Natural killer cell (primary cell): Measurements from ENCODE around the gene ARL3. TPM values are rescaled to one million over a fixed set of nuclear protein-coding genes. Genes with fewer than 3 reads are reported as not detected.

Experiments
- ATAC-seq, 3 donors: fragments of 150-1000 bp in 2 of 3; fragments of 200-7000 bp in 1 of 3; cut with Tn5 transposase; 1 replicate in 1 of 3; 2 replicates in 2 of 3; pipeline ENCODE4 v1.10.0; 2021; ENCODE audit warnings: mild to moderate bottlenecking in 2 of 3, moderate library complexity in 2 of 3
- DNase-seq, 2 donors: peaks; one replicate each; pipeline versions ENCODE4 v3.0.0 to v3.0.0-alpha.2; 2013 to 2021; ENCODE audit warnings: mixed read lengths in 1 of 2
- H3K27ac ChIP-seq: one replicate; pipeline ENCODE4 v1.5.1; 2013; ENCODE audit warnings: mild to moderate bottlenecking, low read length
- H3K27me3 ChIP-seq: one replicate; pipeline ENCODE4 v1.6.1; 2013; ENCODE audit warnings: low read length; ENCODE audit not compliant: control insufficient read depth, insufficient read depth
- H3K36me3 ChIP-seq: one replicate; pipeline ENCODE4 v1.6.1; 2013; ENCODE audit warnings: low read length; ENCODE audit not compliant: control insufficient read depth, insufficient read depth
- H3K4me1 ChIP-seq: one replicate; pipeline ENCODE4 v1.6.1; 2013; ENCODE audit warnings: low read length; ENCODE audit not compliant: control insufficient read depth, insufficient read depth
- H3K4me3 ChIP-seq: one replicate; pipeline ENCODE4 v1.5.1; 2013; ENCODE audit warnings: low read length
- H3K9me3 ChIP-seq: one replicate; pipeline ENCODE4 v1.6.1; 2013; ENCODE audit warnings: low read length; ENCODE audit not compliant: control insufficient read depth, insufficient read depth
- H3K27ac Mint-ChIP-seq, 2 donors: one replicate each; pipeline ENCODE4 v1.8.0; 2022; ENCODE audit warnings: mild to moderate bottlenecking in 2 of 2, mixed read lengths in 2 of 2, moderate library complexity in 1 of 2
- H3K27me3 Mint-ChIP-seq, 2 donors: one replicate each; pipeline ENCODE4 v1.8.0; 2022; ENCODE audit warnings: low read depth in 2 of 2, mixed read lengths in 2 of 2
- H3K36me3 Mint-ChIP-seq: one replicate; pipeline ENCODE4 v1.8.0; 2022; ENCODE audit warnings: mixed read lengths
- H3K4me1 Mint-ChIP-seq, 2 donors: one replicate each; pipeline ENCODE4 v1.8.0; 2022; ENCODE audit warnings: mixed read lengths in 2 of 2
- H3K4me3 Mint-ChIP-seq: one replicate; pipeline ENCODE4 v1.8.0; 2022; ENCODE audit warnings: mild to moderate bottlenecking, moderate library complexity, mixed read lengths
- H3K9me3 Mint-ChIP-seq, 2 donors: one replicate each; pipeline ENCODE4 v1.8.0; 2022; ENCODE audit warnings: mixed read lengths in 2 of 2
- CTCF ChIP-seq: fragments of 200-600 bp; IDR thresholded peaks from one replicate; pipeline ENCODE4 v1.8.0; 2022; ENCODE audit warnings: antibody characterized with exemption
- WGBS: methylation state at CpG from one replicate; pipeline ENCODE4 v1.1.7; 2013; ENCODE audit warnings: missing lambda C conversion rate; ENCODE audit not compliant: insufficient coverage; 5-methylcytosine and 5-hydroxymethylcytosine counted together
- intact Hi-C: fragments of 100-400 bp; cut with micrococcal nuclease; formaldehyde crosslinking; loops from one replicate; pipeline ENCODE4 v1.14.2; 2022
- total RNA-seq, 4 donors: library from RNA; stranded (reverse); fragments of 120-200 nt in 1 of 4; gene quantifications; one replicate each; pipeline versions ENCODE4 v1.2.3 to v1.2.4, GENCODE V29; 2013 to 2022

Gene ARL3
- total RNA-seq, 3 donors from 2014 or later (not counting 1 experiment from before 2014, with no cell fraction given) = 1.4 to 1.7 (median 1.5) TPM

GRCh38 chr10:102757323-102757722 is 43.1 kb upstream of the ARL3 start:
- no peaks in the 10 kb centered on the region for H3K27me3 ChIP-seq
- Mint-ChIP-seq H3K9me3 (peaks cover 0 to 3% of the 10 kb centered on the region in 2 donors), H3K36me3 (no peaks in the 10 kb centered on the region), H3K27me3 (no peaks in the 10 kb centered on the region), H3K4me1 (peaks cover 48 to 50% of the 10 kb centered on the region in 2 donors), H3K4me3 (no peak overlapping the region), H3K27ac (peak overlapping the region; percentile 43 to 74)
- WGBS = 74% methylated on average over 6 of the region's 6 CpGs
- intact Hi-C loops = no loop called here
- H3K4me3 ChIP-seq = no peak overlapping the region
- DNase-seq = no peak
- H3K9me3 ChIP-seq = no peaks in the 10 kb centered on the region
- TF ChIP-seq CTCF = no peak
- no peak overlapping the region for H3K27ac ChIP-seq
- no peak for ATAC-seq
- peaks cover 16% of the 10 kb centered on the region for H3K4me1 ChIP-seq
- H3K36me3 ChIP-seq = no peaks in the 10 kb centered on the region

GRCh38 chr10:102753718-102754117 is 39.5 kb upstream of the ARL3 start:
- no peak overlapping the region for H3K4me3 Mint-ChIP-seq

GRCh38 chr10:102752934-102753664 is 38.9 kb upstream of the ARL3 start:
- Histone ChIP-seq H3K36me3 (no peaks in the 10 kb centered on the region), H3K27ac (peak overlapping the region; percentile 8), H3K9me3 (no peaks in the 10 kb centered on the region), H3K4me3 (no peak overlapping the region), H3K4me1 (peaks cover 15% of the 10 kb centered on the region), H3K27me3 (no peaks in the 10 kb centered on the region)
- TF ChIP-seq CTCF = peak; percentile 30
- Mint-ChIP-seq H3K4me3 (no peak overlapping the region), H3K27ac (peak overlapping the region; percentile 74 to 79), H3K4me1 (peaks cover 43 to 57% of the 10 kb centered on the region in 2 donors), H3K9me3 (no peaks in the 10 kb centered on the region), H3K36me3 (no peaks in the 10 kb centered on the region), H3K27me3 (no peaks in the 10 kb centered on the region)
- ATAC-seq (peak; percentile 67 to 90 (median 79)), DNase-seq (peak in 1 of 2 donors; percentile 58)
- intact Hi-C loops = no loop called here
- WGBS = 78% methylated on average over 4 of the region's 4 CpGs

More at GRCh38 chr10:102753718-102754117, 39.5 kb upstream of the ARL3 start:
- no peak for TF ChIP-seq CTCF
- no peaks in the 10 kb centered on the region for H3K36me3 ChIP-seq
- no peaks in the 10 kb centered on the region for H3K9me3 Mint-ChIP-seq
- no peak for ATAC-seq
- H3K36me3 Mint-ChIP-seq = no peaks in the 10 kb centered on the region
- WGBS = 100% methylated on average over 1 of the region's 1 CpG
- peak overlapping the region; percentile 74 to 79 for H3K27ac Mint-ChIP-seq
- no peak overlapping the region for H3K27ac ChIP-seq
- no peaks in the 10 kb centered on the region for H3K9me3 ChIP-seq
- no peaks in the 10 kb centered on the region for H3K27me3 Mint-ChIP-seq
- no peak for DNase-seq
- H3K4me1 Mint-ChIP-seq = peaks cover 43 to 57% of the 10 kb centered on the region in 2 donors
- intact Hi-C loops = no loop called here
- no peak overlapping the region for H3K4me3 ChIP-seq
- H3K27me3 ChIP-seq = no peaks in the 10 kb centered on the region
- H3K4me1 ChIP-seq = peaks cover 19% of the 10 kb centered on the region
